COR-L47 (cell line): ENCODE data around the gene CATSPER3.
A peak's percentile ranks its signal among the peaks of the same experiment; 100 is the strongest.
"Not testable (repeated sequence)": the region's sequence is repeated elsewhere in the genome, so short reads cannot be mapped to it uniquely, and the experiment has no call there.

ENCODE experiments used
- DNase-seq: peaks from one replicate; lab custom pipeline; 2025; lab: John Stamatoyannopoulos, UW

Gene CATSPER3

DNA sequence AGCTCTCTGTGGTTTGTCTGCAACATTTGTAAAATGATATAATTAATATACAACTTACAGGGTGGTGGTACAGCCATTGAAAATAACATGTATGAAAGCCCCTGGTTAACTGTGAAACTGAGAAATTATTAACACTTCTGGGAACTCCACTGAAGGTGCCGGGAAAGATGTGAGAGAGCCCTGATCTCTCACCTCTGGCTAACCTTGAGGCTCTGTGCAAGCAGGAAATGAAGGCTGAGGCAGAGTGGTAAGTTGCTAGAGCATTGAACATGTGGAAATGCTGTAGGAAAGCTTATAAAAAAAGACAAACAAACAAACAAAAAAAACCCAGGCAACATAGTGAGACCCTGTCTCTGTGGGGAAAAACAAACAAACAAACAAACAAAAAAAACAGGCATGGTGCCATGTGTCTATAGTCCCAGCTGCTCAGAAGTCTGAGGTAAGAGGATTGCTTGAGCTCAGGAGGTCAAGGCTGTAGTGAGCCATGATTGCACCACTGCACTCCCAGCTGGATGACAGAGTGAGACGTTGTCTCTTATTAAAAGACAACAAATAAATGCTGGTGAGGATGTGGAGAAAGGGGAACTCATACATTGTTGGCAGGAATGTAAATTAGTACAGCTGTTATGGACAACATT is 7.5 kb downstream of the CATSPER3 start:
- no peak for DNase-seq

DNA sequence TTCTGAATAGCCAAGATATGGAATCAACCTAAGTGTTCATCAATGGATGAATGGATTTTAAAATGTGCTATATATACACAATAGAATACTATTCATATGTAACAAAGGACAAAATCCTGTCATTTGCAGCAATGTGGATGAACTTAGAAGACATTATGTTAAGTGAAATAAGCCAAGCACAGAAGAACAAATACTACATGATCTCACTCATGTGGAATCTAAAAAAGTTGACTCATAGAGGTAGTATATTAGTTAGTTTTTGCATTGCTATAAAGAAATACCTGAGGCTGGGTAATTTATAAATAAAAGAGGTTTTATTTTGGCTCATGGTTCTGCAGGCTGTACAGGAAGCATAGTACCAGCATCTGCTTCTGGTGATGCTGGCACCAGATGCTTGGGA is 8.1 kb downstream of the CATSPER3 start:
- DNase-seq = no peak

DNA sequence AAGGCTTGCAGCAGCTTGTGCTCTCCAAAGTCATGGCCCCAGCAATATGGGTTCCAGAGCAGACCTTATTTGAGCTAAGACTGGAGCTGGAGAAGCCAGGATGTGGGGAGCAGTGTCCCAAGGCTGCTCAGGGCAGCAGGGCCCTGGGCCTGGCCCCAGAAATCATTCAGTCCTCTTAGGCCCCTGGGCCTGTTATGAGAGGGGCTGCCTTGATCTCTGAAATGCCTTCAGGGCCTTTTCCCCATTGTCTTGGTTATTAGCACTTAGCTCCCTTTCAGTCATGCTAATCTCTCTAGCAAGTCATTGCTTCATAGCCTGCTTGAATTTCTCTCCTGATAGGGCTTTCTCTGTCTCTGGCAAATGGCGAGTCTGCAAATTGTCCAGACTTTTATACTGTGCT is 9.1 kb downstream of the CATSPER3 start:
- no peak for DNase-seq

DNA sequence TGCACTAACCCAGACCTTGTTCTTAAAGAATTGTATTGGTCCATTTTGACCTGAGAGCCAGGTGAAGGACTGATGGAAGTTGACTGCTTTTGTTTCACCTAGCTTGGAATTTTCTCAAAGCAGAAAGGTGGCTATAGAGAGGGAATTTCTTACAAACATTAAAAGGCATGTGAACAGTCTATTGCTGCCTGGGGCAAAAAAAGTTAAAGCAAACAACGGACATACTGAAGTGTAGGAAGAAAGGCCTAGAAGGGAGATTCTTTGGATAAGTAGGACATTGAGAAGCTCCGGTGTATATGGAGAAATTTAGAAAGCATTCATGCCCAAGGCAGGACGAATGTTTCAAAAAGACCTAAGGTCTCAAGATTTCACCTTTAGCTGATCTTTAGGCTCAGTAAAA is 11.7 kb downstream of the CATSPER3 start:
- no peak for DNase-seq

DNA sequence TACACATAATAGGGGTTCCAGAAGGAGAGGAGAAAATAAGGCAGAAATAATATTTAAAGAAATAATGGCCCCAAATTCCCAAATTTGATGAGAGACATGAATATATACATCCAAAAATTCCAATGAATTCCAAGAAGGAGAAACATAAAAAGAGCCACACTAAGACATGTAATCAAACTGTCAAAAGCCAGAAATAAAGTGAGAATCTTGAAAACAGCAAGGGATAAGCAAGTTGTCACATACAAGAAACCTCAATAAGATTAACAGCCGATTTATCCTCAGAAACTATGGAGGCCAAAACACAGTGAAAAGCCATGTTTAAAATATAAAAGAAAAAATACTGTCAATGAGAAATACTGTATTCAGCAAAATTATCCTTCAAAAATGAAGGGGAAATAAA is 14.5 kb downstream of the CATSPER3 start:
- no peak for DNase-seq

DNA sequence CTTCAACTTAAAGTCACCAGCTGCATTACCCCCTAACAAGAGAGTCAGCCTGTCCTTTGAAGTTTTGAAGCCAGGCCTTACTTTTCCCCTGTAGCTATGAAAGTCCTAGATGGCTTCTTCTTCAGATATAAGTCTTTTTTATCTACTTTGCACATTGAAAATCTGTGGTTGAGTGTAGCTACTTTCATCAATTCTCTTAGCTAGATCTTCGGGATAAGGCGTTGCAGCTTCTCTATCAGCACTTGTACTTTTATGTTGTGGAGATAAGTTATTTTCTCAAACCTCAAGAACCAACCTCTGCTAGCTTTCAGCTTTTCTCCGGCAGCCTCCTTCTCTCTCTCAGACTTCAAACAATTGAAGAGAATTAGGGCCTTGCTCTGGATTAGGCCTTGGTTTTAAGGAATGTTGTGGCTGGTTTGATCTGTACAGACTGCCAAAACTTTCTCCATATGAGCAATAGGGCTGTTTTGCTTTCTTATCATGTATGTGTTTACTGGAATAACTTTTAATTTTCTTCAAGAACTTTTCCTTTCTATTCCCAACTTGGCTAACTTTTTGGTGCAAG is 21.6 kb downstream of the CATSPER3 start:
- DNase-seq = no peak

DNA sequence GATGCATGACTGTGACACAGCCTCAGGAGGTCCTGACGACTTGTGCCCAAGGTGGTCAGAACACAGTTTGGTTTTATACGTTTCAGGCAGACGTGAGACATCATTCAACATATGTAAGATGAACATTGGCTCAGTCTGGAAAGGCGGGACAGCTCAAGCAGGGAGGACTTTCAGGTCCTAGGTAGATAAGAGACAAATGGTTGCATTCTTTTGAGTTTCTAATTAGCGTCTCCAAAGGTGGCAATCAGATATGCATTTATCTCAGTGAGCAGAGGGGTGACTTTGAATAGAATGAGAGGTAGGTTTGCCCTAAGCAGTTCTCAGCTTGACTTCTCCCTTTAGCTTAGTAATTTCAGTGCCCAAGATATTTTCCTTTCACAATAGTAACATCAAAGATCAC is 22.5 kb downstream of the CATSPER3 start:
- DNase-seq = not testable (repeated sequence)

DNA sequence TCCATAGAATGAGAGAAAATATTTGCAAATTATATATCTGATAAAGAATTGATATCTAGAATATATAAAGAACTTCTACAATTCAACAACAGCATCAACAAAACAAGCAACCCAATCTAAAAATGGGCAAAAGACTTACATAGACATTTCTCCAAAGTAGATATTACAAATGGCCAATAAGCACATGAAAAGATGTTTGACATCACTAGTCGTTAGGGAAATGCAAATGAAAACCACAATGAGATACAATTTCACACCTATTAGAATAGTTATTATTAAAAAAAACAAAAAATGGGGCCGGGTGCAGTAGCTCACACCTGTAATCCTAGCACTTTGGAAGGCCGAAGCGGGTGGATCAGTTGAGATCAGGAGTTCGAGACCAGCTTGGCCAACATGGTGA is 24.4 kb downstream of the CATSPER3 start:
- no peak for DNase-seq

DNA sequence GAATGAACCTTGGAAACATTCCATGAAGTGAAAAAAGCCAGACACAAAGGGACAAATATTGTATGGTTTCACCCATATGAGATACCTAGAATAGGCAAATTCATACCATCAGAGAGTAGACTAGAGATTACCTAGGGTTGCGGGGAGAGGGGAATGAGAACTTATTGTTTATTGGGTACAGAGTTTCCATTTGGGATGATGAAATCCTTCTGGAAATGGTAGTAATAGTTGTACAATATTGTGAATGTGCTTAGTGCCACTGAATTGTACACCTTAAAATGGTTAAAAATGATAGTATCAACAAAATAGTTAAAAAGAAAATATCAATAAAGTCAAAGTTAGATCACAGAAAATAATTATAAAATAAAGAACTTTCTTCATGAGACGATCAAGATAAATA is 25.5 kb downstream of the CATSPER3 start:
- no peak for DNase-seq

DNA sequence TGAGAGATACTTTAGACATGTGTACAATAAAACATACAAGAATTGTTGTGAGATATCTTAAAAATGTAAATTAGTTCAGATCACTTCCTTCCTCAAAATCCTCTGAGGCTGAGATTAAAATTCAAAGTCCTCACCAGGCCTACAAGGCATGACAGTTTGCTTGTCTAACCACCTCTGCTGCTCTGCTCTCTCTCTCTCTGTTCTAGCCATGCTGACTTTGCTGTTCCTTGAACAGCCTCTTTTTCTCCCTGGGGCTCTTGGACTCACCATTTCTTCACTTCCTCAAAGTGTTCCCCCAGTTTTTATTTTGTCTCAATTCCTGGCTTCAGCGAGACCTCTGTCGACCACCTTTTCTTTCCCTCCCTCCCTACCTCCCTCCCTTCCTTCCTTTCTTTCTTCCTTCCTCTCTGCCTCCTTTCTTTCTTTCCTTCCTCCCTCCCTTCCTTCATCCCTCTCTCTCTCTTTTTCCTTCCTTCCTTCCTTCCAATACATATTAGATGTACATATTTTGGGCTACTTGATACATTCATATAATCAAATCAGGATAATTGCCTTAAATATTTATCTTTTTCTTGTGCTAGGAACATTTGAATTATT is 27.0 kb downstream of the CATSPER3 start:
- DNase-seq = no peak

DNA sequence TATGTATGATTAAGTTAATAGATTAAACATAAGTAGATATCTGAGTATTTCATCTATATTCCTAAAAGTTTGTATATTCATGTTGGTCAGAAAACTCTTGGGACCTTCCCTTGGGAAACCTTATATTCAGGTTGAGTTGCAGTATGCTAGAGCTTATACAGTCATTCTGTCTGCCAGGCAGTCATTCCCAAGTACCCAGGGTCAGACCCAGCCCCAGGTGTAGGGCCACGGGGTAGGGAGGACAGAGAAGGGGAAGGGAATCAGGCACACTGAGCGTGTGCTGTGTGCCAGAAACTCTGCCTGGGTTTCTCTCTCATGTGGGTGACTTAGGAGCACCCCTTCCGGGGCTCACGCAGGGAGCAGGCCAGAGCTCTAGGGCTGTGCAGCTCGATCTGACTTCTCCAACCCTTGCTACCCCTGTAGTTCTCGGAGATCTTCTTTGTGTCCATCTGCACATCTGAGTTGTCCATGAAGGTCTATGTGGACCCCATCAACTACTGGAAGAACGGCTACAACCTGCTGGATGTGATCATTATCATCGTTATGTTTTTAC is 28.2 kb downstream of the CATSPER3 start:
- DNase-seq = no peak

DNA sequence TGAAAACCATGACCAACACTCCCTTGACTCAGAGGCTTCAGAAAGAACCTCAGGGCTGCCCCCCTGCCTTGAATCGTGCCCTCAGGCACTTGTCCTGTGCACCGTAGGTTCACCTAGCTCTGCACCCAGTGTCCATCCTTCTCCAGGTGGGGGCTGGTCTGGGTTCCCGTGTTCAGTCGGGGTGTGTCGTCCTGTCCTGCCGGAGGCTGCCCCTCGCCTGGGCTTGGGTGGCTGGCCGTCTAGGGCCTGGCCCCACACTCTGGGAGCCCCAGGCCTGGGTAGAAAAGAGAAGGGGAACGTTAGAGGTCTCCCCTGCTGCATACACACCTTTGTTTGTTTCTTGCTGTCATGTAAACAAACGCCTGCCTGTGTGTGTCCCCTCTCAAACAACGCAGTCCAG is 29.3 kb downstream of the CATSPER3 start:
- no peak for DNase-seq

DNA sequence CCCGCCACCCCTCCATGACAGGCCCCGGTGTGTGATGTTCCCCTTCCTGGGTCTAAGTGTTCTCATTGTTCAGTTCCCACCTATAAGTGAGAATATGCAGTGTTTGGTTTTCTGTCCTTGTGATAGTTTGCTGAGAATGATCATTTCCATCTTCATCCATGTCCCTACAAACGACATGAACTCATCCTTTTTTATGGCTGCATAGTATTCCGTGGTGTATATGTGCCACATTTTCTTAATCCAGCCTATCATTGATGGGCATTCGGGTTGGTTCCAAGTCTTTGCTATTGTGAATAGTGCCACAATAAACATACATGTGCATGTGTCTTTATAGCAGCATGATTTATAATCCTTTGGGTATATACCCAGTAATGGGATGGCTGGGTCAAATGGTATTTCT is 30.4 kb downstream of the CATSPER3 start:
- DNase-seq = not testable (repeated sequence)

DNA sequence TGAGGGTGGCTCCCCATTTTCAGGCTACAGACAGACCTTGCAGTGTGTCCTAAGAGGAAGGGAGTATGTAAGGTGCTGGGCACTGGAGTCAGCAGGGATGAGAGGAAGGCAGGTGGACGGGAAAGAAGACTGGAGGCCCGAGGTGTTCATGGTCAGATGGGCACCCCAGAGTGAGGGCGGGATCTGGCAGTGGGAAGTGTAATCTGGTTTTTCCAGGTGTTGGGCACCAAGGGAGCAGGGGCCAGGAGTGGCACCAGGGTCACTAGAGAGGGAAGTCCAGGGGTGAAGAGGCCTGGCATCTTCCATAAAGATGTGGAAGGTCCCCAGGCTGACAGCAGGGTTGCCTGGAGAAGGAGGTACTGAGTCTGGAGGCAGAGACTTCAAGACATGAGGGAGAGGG is 36.7 kb downstream of the CATSPER3 start:
- DNase-seq = no peak

DNA sequence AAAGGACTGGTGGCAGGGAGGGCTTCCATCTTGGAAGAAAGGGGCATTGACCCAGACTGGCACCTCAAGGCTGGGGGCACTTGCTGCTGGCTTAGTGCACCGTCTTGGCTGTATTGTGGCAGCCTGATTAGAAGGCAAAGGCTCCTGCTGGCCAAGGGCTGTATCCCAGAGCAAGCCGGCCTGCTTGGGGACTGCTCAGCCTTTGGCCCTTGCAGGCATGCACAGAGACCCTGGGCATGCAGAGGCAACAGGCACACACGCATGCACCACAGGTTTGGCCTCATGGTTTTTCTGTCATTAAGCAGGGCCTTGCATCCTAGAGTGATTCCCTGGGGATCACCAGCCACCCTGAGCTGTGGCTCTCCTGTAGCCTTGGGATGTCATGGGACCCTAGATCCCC is 37.4 kb downstream of the CATSPER3 start:
- no peak for DNase-seq

DNA sequence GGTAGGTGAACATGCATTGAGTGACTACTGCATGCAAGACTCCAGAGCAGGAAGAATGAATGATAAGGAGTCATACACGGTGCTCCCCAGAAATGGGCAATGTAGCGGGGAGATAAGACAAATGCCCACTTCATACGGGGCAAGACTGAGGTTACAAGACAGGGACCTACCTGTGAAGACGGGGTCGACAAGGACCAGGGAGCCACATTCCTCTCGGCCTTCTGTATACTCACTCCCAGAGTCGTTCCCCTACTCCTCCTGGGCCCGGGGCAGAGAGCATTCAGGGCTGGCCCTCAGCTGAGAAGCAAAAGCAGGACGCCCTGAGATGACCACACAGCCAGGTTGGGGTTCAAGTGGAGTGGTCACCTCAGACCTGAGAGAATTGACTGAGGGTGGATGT is 39.6 kb downstream of the CATSPER3 start:
- no peak for DNase-seq

DNA sequence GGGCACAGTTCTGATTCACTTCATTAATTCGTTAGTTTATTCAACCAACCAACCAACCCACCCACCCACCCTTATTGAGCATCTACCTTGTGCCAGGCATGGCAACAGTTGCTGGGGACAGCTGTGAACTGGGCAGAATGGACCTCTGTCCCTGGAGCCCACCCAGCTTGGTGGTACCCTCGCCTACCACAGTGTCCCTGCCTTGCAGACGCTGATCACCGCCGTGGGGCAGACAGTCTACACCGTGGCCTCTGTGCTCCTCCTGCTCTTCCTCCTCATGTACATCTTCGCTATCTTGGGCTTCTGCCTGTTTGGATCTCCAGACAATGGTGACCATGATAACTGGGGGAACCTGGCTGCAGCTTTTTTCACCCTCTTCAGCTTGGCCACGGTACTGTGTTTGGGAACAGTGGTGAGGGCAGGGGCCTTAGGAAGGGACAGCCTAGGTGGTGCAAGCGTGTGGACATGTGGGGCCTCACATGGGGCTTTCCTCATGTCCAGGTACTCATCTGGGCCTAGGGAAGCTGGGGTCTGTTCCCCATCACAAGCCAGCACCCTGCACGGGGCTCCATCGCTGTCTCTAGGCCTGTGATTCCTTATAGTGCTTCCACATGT is 40.1 kb downstream of the CATSPER3 start:
- no peak for DNase-seq

DNA sequence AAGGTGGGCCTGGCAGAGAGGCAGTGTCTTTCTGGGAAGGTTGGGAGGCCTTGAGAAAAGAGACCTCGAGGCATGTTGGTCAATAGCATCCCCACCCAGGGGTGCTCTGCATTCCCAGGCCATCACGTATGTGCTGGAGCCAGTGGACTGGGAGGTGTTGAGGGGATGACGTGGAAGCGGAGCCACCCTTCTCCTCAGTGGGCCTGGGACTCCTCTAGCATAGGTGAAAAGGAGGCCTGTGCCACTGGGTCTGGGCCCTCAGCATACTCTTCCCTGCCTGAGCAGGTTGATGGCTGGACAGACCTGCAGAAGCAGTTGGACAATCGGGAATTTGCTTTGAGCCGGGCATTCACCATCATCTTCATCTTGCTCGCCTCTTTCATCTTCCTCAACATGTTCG is 40.8 kb downstream of the CATSPER3 start:
- no peak for DNase-seq

DNA sequence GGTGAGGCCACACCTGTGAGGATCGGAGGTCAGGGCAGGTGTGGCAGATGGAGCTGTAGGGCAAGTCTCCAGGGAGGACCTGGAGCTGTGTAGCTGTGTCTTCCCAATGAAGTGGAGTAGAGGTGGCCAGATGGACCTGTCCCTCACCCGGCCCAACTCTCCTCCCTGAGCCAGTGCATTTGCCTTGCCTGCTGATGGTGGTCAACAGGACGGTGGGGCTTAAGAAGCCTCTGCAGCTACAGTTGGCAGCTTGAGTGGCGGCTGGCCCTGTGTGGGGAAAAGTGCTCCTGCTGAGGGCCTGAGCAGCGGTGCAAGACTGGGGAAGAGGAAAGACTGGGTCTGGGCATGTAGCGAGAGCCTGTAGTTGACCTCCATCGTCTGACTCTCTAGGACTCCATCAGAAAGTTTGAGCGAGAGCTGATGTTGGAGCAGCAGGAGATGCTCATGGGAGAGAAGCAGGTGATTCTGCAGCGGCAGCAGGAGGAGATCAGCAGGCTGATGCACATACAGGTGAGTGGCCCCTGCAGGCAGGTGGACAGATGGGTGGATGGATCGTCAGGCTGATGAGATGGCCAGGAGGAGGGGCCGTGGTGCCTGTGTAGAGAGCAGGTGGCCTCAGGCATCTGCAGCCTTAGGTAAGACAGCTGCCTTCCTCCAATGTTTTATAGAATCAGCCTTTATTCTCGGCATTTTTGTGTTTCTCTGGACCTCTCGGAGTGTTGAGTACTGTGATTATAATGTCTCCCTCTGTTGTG is 41.5 kb downstream of the CATSPER3 start:
- DNase-seq = peak; percentile 4

DNA sequence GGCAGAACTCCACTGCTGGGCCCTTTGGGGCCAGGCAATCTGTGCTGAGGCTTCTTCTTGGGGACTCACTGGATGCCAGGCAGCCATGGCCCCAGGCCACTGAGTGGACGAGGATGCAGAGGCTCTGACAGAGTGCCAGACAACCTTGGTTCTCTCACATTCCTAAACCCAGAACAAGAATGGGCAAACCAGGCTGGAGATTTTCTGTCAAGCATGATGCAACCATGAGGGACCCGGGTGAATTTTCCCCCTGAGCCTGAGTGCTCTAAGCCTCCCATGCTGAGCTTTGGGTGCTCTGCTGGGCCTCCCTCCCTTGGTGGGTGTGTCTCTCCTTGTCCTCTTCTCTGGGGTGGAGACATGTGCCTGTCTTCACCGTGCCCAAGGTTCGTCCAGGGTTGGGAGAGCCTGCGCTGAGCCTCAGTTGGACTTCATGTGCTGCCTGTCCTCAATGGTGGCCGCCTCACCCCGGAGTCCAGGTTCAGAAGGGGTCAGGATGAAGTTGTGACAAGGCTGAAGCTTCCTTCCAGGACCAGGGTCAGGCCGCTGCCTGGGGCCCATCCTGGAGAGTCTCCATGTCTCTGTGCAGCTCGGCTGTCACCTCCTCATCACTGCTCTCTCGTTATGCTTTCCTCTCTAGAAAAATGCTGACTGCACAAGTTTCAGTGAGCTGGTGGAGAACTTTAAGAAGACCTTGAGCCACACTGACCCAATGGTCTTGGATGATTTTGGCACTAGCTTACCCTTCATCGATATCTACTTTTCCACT is 42.2 kb downstream of the CATSPER3 start:
- no peak for DNase-seq

DNA sequence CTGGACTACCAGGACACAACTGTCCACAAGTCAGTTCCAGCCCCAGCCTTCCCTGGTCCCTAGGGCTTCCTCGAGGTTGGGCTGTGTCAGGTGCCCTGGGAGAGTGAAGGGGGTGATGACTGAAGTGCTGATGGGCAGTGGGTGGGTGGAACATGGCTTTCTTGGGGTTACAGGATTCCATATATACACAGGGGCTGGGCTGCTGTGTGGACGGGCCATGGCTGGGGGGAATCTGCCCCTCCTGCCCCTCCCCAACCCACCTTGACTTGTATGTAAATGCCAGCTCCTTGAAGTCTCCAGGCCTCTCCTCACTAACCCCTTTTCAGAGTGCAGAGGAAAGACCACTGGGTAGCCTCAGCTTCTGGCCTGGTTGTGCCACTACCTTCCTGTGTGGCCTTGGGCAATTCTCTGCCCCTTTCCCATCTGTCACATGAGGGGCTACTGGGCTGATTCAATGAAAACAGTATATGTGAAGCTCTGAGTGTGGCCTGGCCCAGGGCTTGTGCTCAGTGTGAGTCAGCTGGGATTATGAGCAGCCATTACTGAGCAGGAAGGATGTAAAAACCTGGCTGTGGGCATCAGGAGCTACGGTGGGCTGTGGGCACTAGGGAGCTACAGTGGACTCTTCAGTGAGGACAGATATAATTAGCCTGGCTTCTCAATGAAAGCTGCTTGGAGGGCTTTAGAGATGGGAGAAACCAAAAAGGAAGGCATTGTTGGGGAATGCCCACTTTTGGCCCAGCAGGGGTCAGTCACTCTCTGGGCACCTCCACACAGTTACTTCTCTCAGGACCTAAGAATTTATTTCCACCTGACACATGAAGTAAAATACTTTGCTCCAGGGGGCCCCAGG is 43.0 kb downstream of the CATSPER3 start:
- no peak for DNase-seq
